ENCODE measurements around the gene CDK10.

The CDK10 gene

DNA sequence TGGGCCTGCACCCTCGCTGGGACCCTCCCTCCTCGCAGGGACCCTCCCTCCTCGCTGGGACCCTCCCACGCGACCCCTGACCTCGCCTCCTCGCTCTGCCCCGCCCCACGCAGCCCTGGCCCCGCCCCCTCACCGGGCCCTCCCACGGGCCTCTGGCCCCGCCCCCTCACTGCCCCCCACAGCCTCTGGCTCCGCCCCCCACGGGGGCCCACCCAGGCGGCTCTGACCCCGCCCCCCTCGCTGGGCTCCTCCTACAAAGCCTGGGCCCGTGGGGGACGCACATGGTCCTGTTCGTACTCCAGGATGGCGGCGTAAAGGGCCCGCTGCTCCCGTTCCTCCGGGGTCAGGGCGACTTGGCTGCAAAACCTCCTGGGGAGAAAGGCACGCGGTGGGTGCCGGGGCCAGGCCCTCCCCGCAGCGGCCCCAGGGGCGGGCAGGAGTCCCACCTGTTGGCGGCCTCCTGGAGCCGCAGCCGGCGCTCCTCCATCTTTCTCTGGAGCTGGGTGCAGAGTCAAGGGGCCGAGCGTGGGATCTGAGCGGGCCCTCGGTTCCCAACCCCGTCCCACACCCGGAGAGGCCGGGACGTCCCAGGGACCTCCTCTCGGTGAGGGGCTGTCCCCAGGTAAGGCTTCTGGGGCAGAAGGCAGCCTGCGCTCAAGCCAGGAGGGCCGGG is 25.2 kb downstream of the CDK10 start:
- DNase-seq (ENCODE audit: low spot score), result peak; percentile 78

DNA sequence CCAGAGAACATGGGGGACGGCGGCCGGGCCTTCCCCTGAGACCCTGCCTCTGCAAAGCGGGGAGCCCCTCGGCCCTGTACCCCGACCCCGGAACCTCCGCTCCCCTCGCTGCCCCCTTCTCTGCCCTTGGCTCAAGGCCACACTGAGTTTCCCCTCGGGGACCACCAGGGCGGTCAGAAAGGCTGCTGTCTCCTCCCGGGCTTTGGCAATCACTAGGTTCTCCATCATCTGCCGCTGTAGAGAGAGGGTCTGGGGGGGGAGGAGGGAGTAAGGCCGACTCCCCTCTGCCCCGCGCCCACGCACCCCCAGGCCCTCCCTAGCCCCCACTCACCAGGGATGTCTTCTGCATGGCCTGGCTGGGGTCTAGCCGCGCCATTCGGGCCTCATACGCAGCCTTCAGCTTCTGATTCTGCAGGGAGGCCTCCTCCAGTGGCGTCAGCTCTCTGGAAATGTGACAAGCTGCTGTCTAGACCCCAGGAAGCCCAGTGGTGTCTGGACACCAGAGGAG is 25.8 kb downstream of the CDK10 start:
- DNase-seq (ENCODE audit: low spot score), result no peak

DNA sequence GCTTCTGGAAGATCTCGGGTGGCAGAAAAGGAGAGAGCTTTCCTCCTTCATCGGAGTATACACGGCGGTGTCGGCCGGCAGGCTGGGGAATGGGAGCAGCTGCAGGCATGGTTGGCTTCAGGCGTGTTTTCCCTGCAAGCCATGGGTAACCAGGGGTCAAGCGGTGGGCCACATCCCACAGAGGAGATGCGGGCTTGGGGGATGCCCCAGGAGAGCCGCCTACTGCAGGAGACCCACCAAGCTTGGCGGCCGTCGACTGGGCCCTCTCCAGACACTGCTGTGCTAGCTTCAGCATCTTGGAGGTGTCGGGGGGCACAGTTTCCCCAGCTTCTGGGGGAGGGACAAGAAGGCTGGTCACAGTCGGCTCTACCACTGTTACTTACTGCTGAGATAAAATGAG is 30.0 kb downstream of the CDK10 start:
- DNase-seq (ENCODE audit: low spot score), result no peak

DNA sequence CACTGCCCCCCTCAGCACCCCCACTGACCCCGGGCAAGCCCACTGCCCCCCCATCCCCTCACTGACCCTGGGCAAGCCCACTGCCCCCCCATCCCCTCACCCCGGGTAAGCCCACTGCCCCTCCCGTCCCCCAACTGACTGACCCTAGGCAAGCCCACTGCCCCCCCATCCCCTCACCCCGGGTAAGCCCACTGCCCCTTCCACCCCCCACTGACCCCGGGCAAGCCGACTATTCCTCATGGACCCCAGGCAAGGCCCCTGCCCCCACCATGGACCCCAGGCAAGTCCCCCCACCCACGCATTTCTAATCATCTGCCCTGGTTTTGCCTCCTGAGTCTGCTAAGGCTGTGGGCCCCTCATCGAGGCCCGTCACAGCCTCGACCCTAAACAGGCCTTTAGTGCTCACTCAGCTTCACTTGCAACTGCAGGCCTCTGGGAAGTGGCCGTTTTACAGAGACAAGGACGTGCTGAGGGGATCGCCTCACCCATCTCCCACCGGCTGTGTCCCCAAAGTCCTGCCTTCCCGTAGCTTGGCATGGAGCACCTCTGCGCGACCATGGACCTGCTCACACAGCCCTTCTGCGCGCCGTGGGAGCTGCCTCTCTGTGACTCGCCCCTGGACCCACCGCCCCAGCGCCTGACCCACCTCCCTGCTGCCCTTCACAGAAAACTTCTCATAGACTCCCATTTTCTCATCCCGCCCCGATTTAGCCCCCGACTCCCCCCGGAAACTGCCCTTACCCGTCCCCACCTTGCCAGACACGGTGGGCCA is 30.6 kb downstream of the CDK10 start:
- DNase-seq (ENCODE audit: low spot score), result no peak

DNA sequence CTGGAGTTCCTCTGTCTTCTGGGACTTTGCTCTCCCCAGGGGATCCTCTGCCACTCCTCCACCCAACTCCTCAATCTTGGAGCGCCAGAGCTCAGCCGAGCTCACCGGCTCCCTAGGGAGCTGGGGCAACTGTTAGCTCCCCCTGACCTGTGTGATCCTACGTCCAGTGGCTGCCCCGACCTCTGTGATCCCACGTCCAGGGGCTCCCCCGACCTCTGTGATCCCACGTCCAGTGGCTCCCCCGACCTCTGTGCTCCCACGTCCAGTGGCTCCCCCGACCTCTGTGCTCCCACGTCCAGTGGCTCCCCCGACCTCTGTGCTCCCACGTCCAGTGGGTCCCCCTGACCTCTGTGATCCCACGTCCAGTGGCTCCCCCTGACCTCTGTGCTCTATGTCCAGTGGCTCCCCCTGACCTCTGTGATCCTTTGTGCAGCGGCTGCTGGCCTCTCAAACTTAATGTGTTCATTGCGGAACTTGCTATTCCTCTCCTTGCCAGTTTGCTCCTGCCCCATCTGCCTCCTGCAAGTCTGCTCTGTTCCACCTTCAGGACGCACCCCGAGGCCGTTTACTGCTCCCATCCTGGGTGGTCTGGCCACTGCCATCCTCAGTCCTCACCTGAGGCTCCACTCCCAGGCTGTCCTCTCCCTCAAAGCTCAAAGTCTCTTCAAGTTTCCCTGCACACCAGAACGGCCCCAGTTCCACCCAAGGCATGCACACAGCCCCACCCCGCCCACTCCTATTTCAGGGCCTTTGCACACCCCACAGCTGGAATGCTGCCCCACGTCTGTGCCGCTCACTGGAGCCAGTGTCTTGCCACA is 31.4 kb downstream of the CDK10 start:
- DNase-seq (ENCODE audit: low spot score), result no peak

DNA sequence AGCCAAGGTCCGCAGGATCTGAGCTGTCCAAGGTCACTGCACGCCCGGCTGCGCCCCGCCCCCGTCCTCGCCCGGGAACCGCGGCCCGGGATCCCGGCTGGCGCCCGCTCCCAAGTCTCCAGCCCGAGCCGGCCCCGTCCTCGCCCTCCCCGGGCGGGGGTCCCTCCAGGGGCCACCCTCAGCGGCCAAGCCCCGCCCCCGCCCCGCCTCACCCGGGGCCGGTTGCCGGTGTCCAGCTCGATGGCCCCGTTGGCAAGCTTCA is 34.0 kb downstream of the CDK10 start:
- DNase-seq (ENCODE audit: low spot score), result no peak

DNA sequence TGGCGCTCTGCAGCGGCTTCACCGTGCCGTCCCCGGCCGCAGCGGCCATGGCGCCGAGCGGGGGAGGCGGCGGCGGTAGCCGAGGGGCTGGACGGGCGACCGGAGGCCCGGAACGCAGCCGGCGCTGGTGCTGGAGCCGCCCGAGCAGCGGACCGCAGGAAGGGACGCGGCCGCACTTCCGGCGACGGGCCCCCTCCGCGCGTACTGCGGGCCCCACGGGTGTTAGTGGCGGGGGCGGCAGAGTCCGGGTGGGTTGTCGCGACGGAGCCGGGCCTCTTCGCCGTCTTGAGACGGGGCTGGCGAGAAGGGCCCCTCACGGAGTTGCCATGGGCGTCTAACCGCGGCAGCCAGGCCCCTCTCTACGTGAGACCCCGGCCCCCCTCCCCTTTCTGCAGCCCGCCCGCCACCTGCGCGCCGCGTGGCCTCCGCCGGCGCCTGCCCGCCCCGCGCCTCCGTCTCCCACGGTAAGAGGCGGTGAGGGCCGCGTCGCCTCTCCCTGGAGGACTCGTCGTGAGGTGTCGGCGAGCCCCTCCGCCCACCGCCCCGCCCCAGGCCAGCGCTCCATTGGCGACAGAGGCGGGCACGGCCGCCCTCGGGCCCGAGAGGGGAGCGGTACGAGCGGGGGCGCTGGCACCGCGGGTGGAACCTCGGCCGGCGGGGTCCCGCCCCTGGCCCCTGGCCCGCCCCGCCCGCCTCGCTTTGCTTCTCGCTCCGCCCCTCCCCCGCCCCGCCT is 34.5 kb downstream of the CDK10 start, which contains the start of the genes VPS9D1 and ZNF276:
Gene VPS9D1, minus strand, starts transcription at position 86 of the 733 bp plus-strand sequence. Its CDS starts 37 bp downstream, at position 49.
Gene ZNF276, plus strand, starts transcription at position 725 of the 733 bp plus-strand sequence. CDS start 104 bp downstream, outside the sequence.
- peak; percentile 76 for DNase-seq (ENCODE audit: low spot score)

DNA sequence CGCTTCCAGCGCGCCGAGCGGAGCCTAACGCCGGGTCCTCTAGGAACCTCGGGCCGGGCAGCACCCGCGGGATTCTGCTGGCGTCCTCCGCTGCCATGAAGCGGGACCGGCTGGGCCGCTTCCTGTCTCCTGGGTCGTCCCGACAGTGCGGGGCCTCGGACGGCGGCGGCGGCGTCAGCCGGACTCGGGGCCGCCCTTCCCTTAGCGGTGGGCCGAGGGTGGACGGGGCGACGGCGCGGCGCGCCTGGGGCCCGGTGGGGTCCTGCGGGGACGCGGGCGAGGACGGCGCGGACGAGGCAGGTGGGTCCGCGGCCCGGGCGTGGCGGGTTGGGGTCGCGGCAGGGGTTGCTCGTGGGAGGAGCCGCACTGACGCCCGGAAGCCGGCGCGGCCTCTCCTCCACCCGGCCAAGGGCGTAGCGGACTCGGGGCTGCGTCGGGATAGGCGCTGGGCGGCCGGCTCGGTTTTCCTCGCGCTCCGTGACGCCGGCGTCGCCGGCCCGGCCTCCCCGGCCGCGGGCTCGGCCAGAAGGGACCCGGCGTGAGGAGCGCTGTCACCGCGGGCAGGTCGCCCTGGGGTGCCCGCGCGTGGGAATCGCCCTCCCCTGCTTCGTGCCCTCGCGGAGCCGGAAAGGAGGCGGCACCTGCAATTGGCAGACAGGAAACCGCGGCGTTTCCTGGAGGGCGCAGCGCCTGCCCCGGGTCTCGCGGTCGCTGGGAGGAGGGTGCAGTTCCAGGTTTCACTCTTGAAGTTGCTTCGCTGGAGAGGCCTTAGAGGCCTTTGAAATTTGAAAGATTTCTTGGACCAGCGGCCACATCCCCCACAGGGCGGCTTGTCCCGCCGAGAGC is 35.3 kb downstream of the CDK10 start:
- DNase-seq (ENCODE audit: low spot score), result peak; percentile 65

DNA sequence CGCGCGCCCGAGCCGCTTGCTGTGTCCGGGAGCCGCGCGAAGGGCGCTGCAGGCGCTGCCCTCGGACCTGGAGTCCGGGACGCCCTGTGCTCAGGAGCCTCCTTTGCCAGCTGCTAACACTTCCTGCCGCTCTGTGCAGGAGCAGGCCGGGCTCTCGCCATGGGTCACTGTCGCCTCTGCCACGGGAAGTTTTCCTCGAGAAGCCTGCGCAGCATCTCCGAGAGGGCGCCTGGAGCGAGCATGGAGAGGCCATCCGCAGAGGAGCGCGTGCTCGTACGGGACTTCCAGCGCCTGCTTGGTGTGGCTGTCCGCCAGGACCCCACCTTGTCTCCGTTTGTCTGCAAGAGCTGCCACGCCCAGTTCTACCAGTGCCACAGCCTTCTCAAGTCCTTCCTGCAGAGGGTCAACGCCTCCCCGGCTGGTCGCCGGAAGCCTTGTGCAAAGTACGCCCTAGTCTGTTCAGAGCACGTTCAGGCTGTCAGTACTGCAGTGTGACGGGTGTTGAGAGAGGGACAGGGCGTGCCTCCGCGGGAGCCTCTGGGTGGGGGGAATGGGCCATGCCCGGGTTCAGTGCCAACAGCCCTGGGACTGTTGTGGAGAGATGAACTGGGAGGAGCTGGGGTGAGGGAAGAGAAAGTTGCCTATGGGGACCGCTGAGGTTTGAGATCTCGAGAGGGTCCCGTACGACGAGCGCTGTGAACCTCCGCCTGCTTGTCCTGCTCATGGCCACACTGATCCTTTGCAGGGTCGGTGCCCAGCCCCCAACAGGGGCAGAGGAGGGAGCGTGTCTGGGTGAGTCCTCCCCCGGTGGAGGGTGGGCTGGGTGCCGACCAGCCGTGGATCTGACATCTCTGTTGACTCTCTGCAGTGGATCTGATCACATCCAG is 36.1 kb downstream of the CDK10 start:
- DNase-seq (ENCODE audit: low spot score), result no peak

DNA sequence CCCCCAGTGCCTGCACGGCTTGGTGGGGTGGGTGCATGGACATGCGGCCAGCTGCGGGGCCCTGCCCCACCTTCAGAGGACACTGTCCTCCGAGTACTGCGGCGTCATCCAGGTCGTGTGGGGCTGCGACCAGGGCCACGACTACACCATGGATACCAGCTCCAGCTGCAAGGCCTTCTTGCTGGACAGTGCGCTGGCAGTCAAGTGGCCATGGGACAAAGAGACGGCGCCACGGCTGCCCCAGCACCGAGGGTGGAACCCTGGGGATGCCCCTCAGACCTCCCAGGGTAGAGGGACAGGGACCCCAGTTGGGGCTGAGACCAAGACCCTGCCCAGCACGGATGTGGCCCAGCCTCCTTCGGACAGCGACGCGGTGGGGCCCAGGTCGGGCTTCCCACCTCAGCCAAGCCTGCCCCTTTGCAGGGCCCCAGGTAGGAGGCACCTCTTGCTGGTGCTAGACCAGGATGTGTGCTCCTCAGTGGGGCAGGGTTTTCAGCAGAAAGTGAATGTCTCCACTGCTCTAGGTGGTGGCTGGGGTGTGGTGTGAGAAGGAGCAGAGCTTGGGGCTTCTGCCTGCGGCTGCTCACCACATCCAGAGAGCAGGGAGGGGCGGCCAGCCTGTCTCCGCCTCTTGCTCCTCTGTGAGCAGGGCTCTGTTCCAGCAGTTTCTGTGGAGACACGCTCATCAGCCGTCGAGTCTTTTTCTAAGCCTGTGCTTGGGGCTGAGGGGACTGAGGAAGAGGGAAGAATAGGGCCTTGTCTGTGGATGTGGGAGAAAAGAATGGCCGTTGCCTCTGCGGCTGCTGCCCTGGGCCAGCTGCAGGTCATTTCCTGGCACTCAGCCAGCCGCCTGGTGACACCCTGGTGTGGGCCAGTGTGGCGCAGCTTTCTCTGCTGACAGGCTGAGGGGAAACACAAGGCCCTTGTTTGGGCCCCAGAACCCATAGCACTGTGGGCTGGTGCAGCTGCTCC is 37.1 kb downstream of the CDK10 start:
- no peak for DNase-seq (ENCODE audit: low spot score)

DNA sequence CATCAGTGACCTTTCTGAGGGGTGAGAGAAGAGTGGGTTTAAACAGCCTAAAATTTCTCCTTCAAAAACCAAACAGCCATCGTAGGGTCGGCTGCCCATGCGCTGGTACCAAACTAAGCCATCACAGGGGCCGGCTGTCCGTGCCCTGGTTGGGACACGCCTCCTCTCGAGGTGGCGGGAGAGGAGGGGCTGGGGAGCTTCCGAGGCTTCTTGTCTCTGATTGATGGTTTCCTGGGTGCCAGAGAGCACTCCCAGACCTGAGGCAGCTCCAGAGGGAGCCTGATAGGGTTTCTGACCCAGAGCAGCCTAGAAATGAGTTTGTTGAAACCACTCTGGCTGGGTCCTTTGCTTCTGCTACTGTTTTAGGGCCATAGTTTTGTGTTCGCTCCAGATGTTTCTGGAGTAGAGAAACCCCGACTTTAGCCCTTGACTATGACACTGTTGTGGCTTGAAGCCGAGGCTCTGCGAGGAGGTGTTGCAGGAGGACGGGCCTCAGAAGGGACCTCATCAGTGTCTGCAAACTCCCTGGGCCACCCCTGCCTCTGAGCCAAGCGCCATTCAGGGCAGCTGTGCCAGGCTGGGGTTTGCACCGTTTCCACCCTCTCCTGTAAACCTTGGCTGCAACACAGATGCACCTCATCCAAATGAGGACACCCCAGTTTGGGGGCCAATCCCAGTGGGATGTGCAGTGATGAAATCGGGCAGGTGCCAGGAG is 41.1 kb downstream of the CDK10 start:
- no peak for DNase-seq (ENCODE audit: low spot score)

DNA sequence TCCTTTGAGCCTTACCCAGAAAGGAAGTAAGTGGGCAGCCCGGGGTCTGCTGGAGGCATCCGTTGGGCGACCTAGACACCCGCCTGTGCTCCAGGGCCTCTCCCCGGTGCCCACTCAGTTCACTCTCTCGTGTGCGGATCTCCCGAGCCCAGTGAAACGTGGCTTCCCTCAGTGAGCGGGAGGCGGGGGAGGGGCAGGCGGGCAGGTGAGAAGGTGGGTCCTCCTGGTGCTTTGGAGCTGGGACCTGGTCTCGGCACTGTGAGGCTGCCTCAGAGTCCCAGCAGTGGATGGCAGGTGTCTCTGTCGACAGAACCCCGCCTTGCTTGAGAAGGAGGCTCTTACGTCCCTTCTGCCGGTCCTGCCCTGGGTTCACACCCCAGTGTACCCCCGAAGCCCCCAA is 42.8 kb downstream of the CDK10 start:
- DNase-seq (ENCODE audit: low spot score), result no peak

DNA sequence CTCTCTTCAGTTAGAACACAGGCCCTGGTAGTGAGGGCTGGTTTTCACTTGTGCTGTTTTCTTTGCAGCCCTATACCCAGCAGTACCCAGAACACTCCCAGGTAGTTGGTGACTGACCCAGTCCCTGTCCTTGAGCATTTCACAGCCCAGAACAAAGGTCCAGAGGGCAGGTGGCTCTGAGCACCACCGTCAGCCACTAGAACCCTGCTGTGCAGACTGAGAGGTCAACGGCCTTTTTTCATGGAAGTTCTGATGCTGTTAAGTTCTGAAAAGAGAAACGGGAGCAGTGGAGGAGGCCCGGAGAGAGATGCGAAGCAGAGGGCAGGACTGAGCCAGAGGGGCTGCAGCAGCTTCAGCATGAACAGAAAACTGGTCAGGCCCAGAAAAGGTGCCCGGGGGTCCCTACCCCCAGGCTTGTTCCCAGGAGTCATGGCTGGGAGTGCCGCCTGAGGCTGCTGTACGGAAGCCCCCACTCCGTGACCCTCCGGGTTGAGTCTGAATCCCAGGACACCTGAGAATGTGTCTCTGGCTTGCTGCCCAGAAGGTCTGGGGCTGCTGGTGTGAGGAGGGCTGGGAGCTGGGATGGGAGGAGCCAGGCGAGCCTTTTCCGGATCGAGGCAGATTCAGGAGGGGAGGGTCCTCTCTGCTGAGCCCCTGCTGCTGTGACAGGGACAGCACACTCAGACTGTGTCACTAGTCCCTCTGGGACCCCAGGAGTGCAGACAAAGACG is 43.5 kb downstream of the CDK10 start:
- no peak for DNase-seq (ENCODE audit: low spot score)

DNA sequence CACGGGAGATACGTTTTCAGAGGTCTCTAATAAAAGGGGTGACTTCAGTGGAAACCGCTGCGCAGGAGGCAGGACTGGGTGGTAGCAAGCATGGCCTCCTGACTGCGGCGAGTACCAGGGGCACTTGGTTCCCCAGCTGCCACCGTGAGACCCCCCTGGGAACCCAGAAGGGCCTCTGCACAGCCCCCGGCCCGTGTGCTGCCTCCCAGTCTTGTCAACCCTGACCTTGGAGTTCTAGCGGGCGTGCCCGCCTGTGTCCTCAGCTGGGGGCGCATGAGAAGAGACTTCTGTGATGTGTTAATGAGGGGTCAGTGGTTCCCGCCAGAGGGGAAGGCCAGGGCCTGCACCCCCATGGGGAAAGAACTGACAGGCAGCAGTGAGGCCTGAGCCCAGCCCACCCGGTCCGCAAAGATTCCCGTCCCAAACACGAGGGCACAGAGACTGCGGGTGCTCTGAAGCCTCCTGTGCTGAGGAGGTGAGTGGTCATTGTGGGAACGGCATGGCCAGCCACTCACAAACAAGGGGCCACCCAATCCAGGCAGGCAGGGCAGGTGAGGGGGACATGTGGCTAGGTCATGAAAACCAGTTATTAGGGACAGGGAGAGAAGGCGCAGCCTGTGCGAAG is 44.2 kb downstream of the CDK10 start:
- no peak for DNase-seq (ENCODE audit: low spot score)

DNA sequence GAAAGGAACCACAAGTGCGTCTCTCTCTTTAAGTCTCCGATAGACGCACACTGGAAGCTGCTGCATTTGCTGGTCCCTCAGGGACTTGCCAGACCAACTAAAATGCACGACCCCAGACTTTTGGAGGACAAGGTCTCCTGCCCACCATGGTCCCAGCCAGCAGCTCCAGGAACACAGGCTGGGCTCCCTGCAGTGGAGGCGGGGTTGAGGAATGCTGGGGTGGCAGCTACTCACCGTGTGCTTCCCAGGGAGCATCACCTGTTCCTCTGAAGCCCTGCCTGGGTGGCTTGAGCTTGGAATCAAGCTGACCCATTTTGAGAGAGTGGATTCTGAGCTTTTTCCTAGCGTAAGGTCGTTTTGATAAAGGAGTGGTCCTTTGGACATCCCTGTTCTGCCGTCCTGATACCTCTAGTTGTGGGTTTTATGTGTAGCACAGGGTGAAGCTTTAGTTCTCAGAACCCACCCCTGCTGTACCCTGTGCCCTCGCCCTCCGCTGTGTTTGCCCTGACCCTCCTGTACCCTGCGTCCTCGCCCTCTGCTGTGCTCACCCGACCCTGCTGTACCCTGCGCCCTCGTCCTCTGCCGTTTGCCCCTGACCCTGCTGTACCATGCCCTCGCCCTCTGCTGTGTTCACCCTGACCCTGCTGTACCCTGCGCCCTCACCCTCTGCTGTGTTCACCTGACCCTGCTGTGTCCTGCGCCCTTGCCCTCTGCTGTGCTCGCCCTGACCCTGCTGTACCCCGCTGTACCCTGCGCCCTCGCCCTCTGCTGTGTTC is 45.8 kb downstream of the CDK10 start:
- DNase-seq (ENCODE audit: low spot score), result no peak

DNA sequence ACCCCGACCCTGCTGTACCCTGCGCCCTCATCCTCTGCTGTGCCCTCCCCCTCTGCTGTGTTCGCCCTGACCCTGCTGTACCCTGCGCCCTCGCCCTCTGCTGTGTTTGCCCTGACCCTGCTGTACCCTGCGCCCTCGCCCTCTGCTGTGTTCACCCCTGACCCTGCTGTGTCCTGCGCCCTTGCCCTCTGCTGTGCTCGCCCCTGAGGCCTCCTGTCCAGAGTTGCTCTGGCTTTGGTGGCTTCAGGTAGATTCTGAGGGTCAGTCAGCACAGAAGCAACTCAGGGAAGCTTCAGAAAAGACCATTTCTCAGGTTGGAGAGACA is 46.4 kb downstream of the CDK10 start:
- no peak for DNase-seq (ENCODE audit: low spot score)
